Astrocyte of the hippocampus (primary cell): Measurements from ENCODE around the gene ACTN1.
A peak's percentile ranks its signal among the peaks of the same experiment; 100 is the strongest.

Experiments
- DNase-seq: peaks from one replicate; pipeline ENCODE4 v3.0.0; 2011; ENCODE audit warnings: low read depth, low spot score

ACTN1 gene

DNA sequence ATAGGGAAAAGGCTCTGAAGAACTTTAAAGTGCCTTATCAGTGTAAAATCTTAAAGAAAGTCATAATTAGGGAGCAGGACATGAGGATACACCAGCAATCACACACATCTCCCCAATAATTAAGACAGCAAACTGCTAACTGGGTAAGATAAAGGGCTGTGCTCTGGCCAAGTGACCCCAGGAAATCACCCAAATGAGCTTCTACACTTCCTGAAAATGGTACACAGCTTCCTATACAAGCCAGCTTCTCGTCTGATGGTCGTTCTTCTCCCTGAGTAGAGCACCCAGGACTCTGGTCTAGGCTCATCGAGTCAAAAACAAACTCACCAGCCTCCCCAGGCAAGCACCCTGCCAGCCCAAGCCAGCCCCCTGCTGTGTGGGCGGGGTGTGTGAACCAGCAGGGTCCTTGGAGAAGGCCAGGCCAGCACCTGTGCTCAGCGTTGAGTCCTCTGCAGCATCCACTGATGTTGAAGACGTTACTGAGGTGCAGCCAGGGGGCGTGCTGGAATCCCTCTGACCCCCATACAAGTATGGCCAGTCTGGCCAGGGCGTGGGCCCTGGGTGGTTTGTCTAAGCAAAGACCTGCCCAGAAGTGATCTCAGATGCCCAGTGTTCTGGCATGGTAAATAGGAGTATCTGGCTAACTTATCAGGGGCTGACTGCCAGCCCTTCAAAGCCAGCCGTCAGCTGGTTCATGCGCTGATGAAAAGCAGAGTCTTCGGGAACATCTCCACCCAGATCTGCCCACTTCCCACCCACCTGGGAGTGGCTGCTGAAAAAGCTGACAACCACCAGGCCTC, 41.4 kb downstream of the ACTN1 start:
- peak; percentile 73 for DNase-seq

GRCh38 chr14:68936980-68937379, 42.1 kb downstream of the ACTN1 start:
- no peak for DNase-seq

DNA sequence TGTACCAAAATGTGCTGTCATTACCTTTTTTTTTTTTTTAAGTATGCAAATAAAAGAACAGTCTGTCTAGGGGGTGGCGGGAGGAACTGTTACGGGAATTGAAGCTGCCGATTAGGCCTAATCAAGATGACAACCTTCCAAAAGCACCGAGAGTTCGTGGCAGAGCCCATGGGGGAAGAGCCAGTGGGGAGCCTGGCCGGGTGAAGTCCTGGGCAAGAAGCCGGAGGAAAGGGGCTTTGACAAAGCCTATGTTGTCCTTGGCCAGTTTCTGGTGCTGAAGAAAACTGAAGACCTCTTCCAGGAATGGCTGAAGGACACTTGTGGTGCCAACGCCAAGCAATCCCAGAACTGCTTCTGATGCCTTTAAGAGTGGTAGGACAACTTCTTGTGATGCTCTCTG, 42.6 kb downstream of the ACTN1 start:
- peak; percentile 55 for DNase-seq

DNA sequence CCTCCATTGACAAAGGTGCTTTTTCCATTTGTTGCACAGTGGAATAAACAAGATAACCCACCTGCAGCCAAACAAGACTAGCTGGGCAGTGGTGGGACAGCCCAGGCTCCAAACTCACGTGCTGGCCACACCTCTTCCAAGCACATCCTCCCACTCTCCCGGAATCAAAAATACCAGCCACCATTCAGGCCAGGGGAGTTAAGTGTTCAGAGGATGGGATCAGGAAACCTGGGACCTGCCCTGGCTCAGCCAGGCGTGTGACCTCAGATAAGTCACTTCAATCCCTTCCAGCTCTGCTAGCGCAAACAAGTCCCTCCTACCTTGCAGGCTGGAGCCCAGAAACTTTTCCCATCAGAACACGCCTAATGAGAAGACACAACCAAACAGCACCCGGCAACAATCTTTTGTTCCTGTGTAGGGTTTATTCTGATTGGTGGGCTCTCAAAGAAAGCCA, 43.3 kb downstream of the ACTN1 start:
- peak; percentile 76 for DNase-seq

- no peak for DNase-seq
These were observed 45.0 kb downstream of the ACTN1 start for GRCh38 chr14:68934066-68934465.

DNA sequence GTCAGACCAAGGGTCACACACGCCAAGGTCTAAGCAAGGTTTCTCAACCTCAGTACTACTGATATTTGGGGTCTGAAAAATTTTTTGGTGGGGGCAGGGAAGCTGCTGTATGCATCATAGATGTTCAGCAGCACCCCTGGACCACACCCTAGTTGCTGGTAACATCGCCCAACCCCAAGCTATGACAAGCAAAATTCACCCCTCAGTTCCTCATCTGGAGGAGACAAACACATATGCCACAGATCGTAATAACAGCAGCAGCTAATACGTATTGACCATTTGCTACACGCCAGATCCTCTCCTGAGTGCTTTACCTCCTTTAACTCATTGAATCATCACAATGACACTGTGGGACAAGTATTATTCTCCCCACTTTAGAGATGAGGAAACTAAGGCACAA, 46.4 kb downstream of the ACTN1 start:
- DNase-seq, result no peak

DNA sequence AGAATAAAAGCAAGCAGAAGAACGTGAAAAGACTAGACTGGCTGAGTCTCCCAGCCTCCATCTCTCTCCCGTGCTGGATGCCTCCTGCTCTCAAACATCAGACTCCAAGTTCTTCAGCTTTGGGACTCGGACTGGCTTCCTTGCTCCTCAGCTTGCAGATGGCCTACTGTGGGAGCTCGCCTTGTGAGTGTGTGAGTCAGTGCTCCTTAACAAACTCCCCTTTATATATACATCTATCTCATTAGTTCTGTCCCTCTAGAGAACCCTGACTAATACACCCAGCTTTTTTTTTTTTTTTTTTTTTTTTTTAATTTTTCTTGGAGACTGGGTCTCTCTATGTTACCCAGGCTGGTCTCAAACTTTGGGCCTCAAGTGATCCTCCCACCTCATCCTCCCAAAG, 46.9 kb downstream of the ACTN1 start:
- DNase-seq, result peak; percentile 37

DNA sequence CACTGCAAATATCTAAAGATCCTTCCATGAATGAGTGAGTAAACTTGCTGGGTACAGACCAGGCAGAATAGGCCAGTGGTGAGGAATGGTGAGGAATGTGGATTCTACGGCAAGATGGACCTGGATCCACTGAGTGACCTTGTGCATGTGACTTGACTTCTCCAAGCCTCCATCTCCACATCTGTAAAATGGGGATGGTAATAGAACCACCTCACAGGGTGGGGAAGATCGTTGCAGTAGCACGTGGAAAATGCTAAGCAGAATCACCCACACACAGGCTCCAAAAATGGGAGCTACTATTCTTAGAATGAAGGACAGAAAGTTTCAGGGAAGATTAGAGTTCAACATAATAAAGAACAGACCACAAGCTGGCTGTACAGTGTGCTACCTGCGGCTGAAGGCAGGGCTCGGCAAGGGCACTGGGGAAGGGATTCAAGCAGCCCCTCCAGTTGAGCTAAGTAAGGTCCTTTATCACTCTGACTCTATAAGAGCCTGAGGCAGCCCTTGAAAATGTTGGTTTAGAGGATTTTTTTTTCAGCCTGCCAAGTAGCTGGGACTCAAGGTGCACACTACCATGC, 47.5 kb downstream of the ACTN1 start:
- DNase-seq, result no peak

DNA sequence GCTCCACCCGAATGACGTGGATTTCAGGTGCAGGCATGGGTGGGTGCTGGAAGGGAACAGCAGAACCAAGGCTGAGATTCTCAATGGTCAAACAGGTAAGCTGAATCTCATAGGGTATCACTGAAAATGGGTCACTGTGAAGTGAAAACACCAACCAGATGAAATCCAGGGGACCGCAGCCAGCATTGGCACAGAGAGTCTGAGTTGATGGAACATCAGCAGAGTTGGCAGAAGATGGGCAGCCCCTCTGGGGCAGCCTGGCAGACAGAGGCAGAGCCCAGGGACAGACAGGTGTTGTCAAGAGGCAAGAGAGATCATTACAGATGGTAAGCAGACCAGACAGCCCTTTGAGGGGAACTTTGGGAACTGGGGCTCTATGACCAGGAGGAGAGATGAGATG, 48.0 kb downstream of the ACTN1 start:
- no peak for DNase-seq

DNA sequence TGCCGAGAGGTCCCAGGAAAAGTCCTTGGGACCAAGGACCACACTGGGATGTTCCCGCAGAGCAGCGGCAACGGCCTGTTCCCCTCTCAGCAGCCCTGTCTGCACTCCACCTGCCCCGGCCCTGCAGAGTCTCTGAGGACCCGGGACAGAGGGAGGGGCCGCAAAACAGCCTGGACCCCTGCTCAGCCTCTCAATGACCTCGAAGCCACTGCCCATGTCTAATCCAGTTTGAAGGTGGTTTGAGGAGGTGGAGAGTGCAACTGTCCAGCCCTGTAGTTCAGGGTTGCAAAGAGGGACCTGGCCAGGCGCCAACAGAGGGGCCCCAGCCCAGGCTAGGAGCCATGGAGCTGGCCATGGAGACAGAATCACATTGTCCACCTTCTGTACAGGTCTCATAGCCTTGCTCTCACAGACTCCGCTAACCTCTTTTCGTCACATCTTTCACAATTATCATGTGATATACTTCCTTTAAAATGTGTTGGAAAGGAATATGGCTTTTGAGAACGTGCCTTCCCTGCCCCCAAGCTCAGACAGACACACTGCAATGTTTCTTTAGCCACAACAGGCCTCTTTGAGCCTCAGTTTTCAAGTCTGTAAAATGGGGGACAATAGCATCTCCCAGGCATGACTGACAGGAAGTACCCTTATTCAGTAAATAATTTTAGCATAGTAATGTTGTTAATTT, 49.3 kb downstream of the ACTN1 start:
- DNase-seq, result no peak

DNA sequence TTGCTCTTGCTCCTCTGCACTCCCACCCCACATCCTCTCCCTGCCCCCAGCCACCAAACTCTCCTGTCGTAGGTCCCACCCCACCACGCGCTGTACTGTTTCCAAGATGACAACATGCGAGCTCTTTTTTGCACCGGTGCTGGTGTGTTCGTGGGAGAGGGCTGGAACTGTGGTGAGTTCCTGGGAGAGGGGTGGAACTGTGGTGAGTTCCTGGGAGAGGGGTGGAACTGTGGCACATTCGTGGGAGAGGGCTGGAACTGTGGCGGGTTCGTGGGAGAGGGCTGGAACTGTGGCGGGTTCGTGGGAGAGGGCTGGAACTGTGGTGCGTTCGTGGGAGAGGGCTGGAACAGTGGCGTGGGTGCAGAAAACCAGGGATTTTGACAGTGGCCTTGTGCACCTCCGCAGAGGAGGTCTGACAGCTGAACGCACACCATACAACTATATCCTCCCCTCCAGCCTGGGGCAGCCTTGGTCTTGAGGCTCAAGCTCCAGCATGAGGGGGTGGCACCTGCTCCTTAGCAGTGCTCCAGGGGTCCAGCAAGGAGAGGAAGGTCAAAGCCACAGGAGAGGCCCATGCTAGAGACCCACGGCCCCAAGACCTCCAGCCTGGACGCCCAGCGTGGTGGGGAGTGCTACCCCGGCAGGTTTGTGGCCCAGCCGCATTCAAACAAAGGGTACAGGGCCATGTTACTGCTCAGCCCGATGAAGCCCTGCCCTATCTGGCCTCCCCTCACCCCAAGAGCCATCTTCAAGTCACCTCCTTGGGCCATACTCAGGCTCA, 50.1 kb downstream of the ACTN1 start:
- DNase-seq, result no peak

- DNase-seq, result no peak
These were observed 51.0 kb downstream of the ACTN1 start for GRCh38 chr14:68927956-68928675.

DNA sequence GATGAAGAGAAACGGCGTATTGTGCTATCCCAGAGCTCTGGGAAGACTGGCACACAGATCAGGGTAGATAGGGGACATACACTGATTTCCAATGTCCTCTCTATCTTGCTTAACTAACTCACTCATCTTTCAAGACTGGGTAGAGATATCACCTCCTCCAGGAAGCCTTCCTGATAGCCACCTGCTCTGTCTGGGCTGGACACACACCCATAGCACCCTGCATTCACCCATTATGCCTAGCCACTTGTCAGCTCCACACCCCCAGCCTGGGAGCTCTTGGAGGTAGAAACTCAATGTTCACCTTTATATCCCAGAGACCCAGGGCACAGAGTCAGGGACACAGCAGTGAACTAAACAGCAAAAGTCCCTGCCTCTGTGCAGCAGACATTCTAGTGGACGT, 52.0 kb downstream of the ACTN1 start:
- DNase-seq, result no peak

GRCh38 chr14:68926236-68926635, 52.9 kb downstream of the ACTN1 start:
- peak; percentile 41 for DNase-seq

DNA sequence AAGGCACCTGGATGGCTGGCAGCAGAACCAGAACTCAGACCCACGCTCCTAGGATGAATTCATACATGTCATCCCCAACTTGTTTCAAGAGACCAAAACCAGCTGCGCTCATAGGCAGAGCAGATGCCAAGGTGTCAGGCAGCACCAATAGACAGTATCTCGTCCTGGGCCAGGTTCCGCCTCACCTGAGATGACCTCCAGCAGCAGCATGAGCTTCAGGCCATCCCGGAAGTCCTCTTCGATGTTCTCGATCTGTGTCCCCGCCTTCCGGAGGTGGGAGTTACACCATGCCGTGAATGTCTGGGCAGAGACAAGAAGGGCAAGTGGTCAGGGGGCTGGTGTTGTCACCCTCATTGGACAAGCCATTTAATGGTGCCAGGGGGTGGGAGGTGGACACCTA, 53.7 kb downstream of the ACTN1 start:
- no peak for DNase-seq

GRCh38 chr14:68924186-68925158, 54.6 kb downstream of the ACTN1 start:
- peak; percentile 84 for DNase-seq

DNA sequence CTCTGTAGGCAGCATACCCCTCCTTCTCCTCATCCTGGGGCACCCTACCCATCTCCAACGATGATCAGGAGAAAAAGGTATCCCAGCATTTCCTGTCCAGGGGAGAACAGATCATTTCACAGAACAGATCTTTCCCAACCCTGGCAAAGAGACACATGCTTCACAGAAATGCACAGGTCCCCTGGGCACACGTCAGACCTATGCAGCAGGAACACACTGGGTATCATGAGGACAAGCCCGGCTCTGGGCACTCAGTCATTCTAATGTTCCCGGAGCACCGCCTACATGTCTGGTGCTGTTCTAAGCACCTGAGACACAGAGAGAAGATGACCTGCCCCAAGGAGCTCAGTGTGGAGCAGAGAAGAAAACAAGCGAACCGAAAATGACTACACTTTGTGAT, 56.2 kb downstream of the ACTN1 start:
- no peak for DNase-seq

DNA sequence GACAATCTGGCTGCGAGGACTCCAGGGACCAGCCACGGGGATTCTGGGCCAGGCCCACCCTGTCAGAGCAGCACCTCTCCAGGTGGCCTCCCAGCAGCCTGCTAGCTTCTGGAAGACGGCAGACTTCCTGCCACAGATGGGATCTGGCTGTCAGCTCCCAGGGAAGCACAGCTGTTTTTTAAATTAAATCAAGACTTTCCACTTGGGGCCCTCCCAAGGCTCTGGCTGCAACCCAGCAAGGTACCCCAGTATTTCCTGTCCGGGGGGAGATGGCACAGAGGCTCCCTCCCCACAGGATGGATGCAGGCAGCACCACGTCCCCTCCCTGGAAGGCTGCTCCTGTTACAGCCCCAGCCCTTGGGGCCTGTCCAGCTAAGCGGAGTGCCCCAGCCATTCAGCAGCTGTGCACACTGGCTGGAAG, 56.9 kb downstream of the ACTN1 start:
- DNase-seq, result no peak

DNA sequence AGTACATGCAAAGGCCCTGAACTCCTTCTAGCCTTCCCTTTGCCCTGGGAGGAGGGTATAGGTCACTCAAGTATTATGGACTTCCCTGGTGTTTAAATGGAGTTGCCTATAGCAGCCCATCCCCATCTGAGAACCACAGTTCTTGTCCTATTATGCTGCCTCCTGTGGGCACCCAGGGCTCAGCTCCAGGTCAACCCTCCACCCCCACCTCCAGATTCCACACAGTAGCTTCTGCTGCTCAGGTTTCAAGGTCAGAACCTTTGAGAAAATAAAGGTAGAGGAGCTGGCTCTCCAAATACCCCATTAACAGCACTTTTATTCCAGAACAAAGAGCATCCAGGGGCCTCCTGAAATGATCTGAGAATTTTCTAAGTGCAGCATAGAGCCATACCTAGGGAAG, 57.4 kb downstream of the ACTN1 start:
- no peak for DNase-seq

- no peak for DNase-seq
These were observed 58.1 kb downstream of the ACTN1 start for GRCh38 chr14:68921049-68921448.
